ENCODE measurements around the gene CDH22. TPM values are rescaled to one million over a fixed set of nuclear protein-coding genes. Genes with fewer than 3 reads are reported as not detected.

The CDH22 gene
- total and polyA plus RNA-seq, 2 donors: 0.04 to 0.21 TPM

GRCh38 chr20:46216770-46217464, 91.4 kb downstream of the CDH22 start:
- no peak overlapping the region for H3K4me3 ChIP-seq (ENCODE audit: low read depth, low read length)
- no peak for DNase-seq (ENCODE audit: extremely low spot score)
- 85% methylated on average over 22 of the region's 22 CpGs for WGBS
- H3K27ac ChIP-seq (ENCODE audit: low read depth): no peak overlapping the region
- H3K4me1 ChIP-seq (ENCODE audit: insufficient read depth): no peaks in the 10 kb centered on the region
- H3K36me3 ChIP-seq (ENCODE audit: insufficient read depth): no peaks in the 10 kb centered on the region

- Histone ChIP-seq H3K4me3 (ENCODE audit: low read depth, low read length) (no peak overlapping the region), H3K4me1 (ENCODE audit: insufficient read depth) (no peaks in the 10 kb centered on the region), H3K27ac (ENCODE audit: low read depth) (no peak overlapping the region), H3K36me3 (ENCODE audit: insufficient read depth) (no peaks in the 10 kb centered on the region)
- DNase-seq (ENCODE audit: extremely low spot score): no peak
- 24% methylated on average over 17 of the region's 17 CpGs for WGBS
Observed at GRCh38 chr20:46215913-46216707, 92.2 kb downstream of the CDH22 start.

GRCh38 chr20:46214824-46215488, 93.3 kb downstream of the CDH22 start:
- H3K27ac ChIP-seq (ENCODE audit: low read depth): no peak overlapping the region
- DNase-seq (ENCODE audit: extremely low spot score): no peak
- no peaks in the 10 kb centered on the region for H3K36me3 ChIP-seq (ENCODE audit: insufficient read depth)
- H3K4me1 ChIP-seq (ENCODE audit: insufficient read depth): no peaks in the 10 kb centered on the region
- no peak overlapping the region for H3K4me3 ChIP-seq (ENCODE audit: low read depth, low read length)
- WGBS: 66% methylated on average over 4 of the region's 4 CpGs

GRCh38 chr20:46213946-46214823, 94.1 kb downstream of the CDH22 start:
- no peak overlapping the region for H3K4me3 ChIP-seq (ENCODE audit: low read depth, low read length)
- H3K4me1 ChIP-seq (ENCODE audit: insufficient read depth): no peaks in the 10 kb centered on the region
- no peak overlapping the region for H3K27ac ChIP-seq (ENCODE audit: low read depth)
- WGBS: 57% methylated on average over 8 of the region's 8 CpGs
- H3K36me3 ChIP-seq (ENCODE audit: insufficient read depth): no peaks in the 10 kb centered on the region
- DNase-seq (ENCODE audit: extremely low spot score): no peak

- Histone ChIP-seq H3K4me3 (ENCODE audit: low read depth, low read length) (no peak overlapping the region), H3K27ac (ENCODE audit: low read depth) (no peak overlapping the region), H3K36me3 (ENCODE audit: insufficient read depth) (no peaks in the 10 kb centered on the region), H3K4me1 (ENCODE audit: insufficient read depth) (no peaks in the 10 kb centered on the region)
- no peak for DNase-seq (ENCODE audit: extremely low spot score)
- WGBS: 54% methylated on average over 11 of the region's 11 CpGs
Observed at GRCh38 chr20:46212876-46213275, 95.4 kb downstream of the CDH22 start.

GRCh38 chr20:46212252-46212651, 96.0 kb downstream of the CDH22 start:
- DNase-seq (ENCODE audit: extremely low spot score): no peak
- Histone ChIP-seq H3K36me3 (ENCODE audit: insufficient read depth) (no peaks in the 10 kb centered on the region), H3K4me3 (ENCODE audit: low read depth, low read length) (no peak overlapping the region), H3K27ac (ENCODE audit: low read depth) (no peak overlapping the region), H3K4me1 (ENCODE audit: insufficient read depth) (no peaks in the 10 kb centered on the region)
- WGBS: 58% methylated on average over 3 of the region's 3 CpGs

- Histone ChIP-seq H3K27ac (ENCODE audit: low read depth) (no peak overlapping the region), H3K4me1 (ENCODE audit: insufficient read depth) (no peaks in the 10 kb centered on the region), H3K36me3 (ENCODE audit: insufficient read depth) (no peaks in the 10 kb centered on the region), H3K4me3 (ENCODE audit: low read depth, low read length) (no peak overlapping the region)
- DNase-seq (ENCODE audit: extremely low spot score): no peak
- WGBS: 56% methylated on average over 8 of the region's 8 CpGs
Observed at GRCh38 chr20:46211331-46211722, 97.0 kb downstream of the CDH22 start.

GRCh38 chr20:46210672-46211330, 97.5 kb downstream of the CDH22 start:
- H3K27ac ChIP-seq (ENCODE audit: low read depth): no peak overlapping the region
- H3K4me3 ChIP-seq (ENCODE audit: low read depth, low read length): no peak overlapping the region
- 60% methylated on average over 18 of the region's 18 CpGs for WGBS
- H3K36me3 ChIP-seq (ENCODE audit: insufficient read depth): no peaks in the 10 kb centered on the region
- DNase-seq (ENCODE audit: extremely low spot score): no peak
- H3K4me1 ChIP-seq (ENCODE audit: insufficient read depth): no peaks in the 10 kb centered on the region

- no peaks in the 10 kb centered on the region for H3K36me3 ChIP-seq (ENCODE audit: insufficient read depth)
- no peak overlapping the region for H3K27ac ChIP-seq (ENCODE audit: low read depth)
- H3K4me1 ChIP-seq (ENCODE audit: insufficient read depth): no peaks in the 10 kb centered on the region
- H3K4me3 ChIP-seq (ENCODE audit: low read depth, low read length): no peak overlapping the region
- 45% methylated on average over 63 of the region's 63 CpGs for WGBS
- no peak for DNase-seq (ENCODE audit: extremely low spot score)
Observed at GRCh38 chr20:46209930-46210671, 98.2 kb downstream of the CDH22 start.

- no peak overlapping the region for H3K27ac ChIP-seq (ENCODE audit: low read depth)
- no peak overlapping the region for H3K4me3 ChIP-seq (ENCODE audit: low read depth, low read length)
- WGBS: 85% methylated on average over 2 of the region's 2 CpGs
- no peaks in the 10 kb centered on the region for H3K36me3 ChIP-seq (ENCODE audit: insufficient read depth)
- H3K4me1 ChIP-seq (ENCODE audit: insufficient read depth): no peaks in the 10 kb centered on the region
- no peak for DNase-seq (ENCODE audit: extremely low spot score)
Observed at GRCh38 chr20:46207793-46208192, 100.5 kb downstream of the CDH22 start.

- H3K36me3 ChIP-seq (ENCODE audit: insufficient read depth): no peaks in the 10 kb centered on the region
Observed at GRCh38 chr20:46206992-46207549, 101.2 kb downstream of the CDH22 start.

GRCh38 chr20:46206025-46206424, 102.3 kb downstream of the CDH22 start:
- 38% methylated on average over 5 of the region's 5 CpGs for WGBS
- no peak for DNase-seq (ENCODE audit: extremely low spot score)

More at GRCh38 chr20:46206992-46207549, 101.2 kb downstream of the CDH22 start:
- WGBS: 42% methylated on average over 6 of the region's 6 CpGs
- H3K4me3 ChIP-seq (ENCODE audit: low read depth, low read length): no peak overlapping the region
- DNase-seq (ENCODE audit: extremely low spot score): no peak
- no peak overlapping the region for H3K27ac ChIP-seq (ENCODE audit: low read depth)
- H3K4me1 ChIP-seq (ENCODE audit: insufficient read depth): no peaks in the 10 kb centered on the region

More at GRCh38 chr20:46206025-46206424, 102.3 kb downstream of the CDH22 start:
- no peak overlapping the region for H3K4me3 ChIP-seq (ENCODE audit: low read depth, low read length)
- H3K36me3 ChIP-seq (ENCODE audit: insufficient read depth): no peaks in the 10 kb centered on the region
- no peaks in the 10 kb centered on the region for H3K4me1 ChIP-seq (ENCODE audit: insufficient read depth)
- no peak overlapping the region for H3K27ac ChIP-seq (ENCODE audit: low read depth)
